Loucy (cell line): ENCODE results near the gene CAPN11.

Experiments
- H2AFZ ChIP-seq: fragments of 200-600 bp; sonication (generic); 2 replicates; pipeline ENCODE4 v1.6.0; 2016; ENCODE audit warnings: antibody characterized with exemption, mild to moderate bottlenecking, low read length, moderate library complexity
- H3F3A ChIP-seq: fragments of 200-600 bp; 2 replicates; pipeline ENCODE4 v1.6.0; 2016; ENCODE audit warnings: antibody characterized with exemption, low read depth, mild to moderate bottlenecking
- H3K27me3 ChIP-seq: fragments of 200-600 bp; sonication (generic); 2 replicates; pipeline ENCODE4 v1.6.1; 2014; ENCODE audit warnings: low read length, mild to moderate bottlenecking; ENCODE audit not compliant: insufficient read depth, poor library complexity, severe bottlenecking
- H3K36me3 ChIP-seq: fragments of 200-600 bp; sonication (generic); 2 replicates; pipeline ENCODE4 v1.6.1; 2016; ENCODE audit warnings: low read length; ENCODE audit not compliant: insufficient read depth
- H3K4me1 ChIP-seq: fragments of 200-600 bp; sonication (generic); 2 replicates; pipeline ENCODE4 v1.5.1; 2014; ENCODE audit warnings: low read length, mild to moderate bottlenecking; ENCODE audit not compliant: insufficient read depth, poor library complexity, severe bottlenecking
- H3K4me2 ChIP-seq: fragments of 200-600 bp; sonication (generic); 2 replicates; pipeline ENCODE4 v1.6.0; 2014; ENCODE audit warnings: antibody characterized with exemption, low read length, low read depth, mild to moderate bottlenecking; ENCODE audit not compliant: poor library complexity, severe bottlenecking
- H3K4me3 ChIP-seq: fragments of 200-600 bp; sonication (generic); 2 replicates; pipeline ENCODE4 v1.5.1; 2014; ENCODE audit warnings: low read length, mild to moderate bottlenecking, mixed read lengths; ENCODE audit not compliant: poor library complexity, severe bottlenecking
- H3K79me2 ChIP-seq: fragments of 200-600 bp; sonication (generic); 2 replicates; pipeline ENCODE4 v1.6.1; 2014; ENCODE audit warnings: low read length; ENCODE audit not compliant: insufficient read depth
- H3K9ac ChIP-seq: fragments of 200-600 bp; sonication (generic); 2 replicates; pipeline ENCODE4 v1.6.0; 2014; ENCODE audit warnings: mild to moderate bottlenecking, low read depth, low read length, moderate library complexity; ENCODE audit not compliant: poor library complexity, severe bottlenecking
- H3K9me2 ChIP-seq: fragments of 200-600 bp; sonication (generic); replicated peaks from 2 replicates; pipeline ENCODE4 v1.6.1; 2016; ENCODE audit warnings: low read depth, low read length, mixed read lengths
- H3K9me3 ChIP-seq: fragments of 200-600 bp; sonication (generic); 2 replicates; pipeline ENCODE4 v1.6.1; 2014; ENCODE audit warnings: mild to moderate bottlenecking, antibody characterized with exemption, low read length, low read depth; ENCODE audit not compliant: insufficient read depth
- H4K20me1 ChIP-seq: fragments of 200-600 bp; sonication (generic); 2 replicates; pipeline ENCODE4 v1.6.0; 2014; ENCODE audit warnings: antibody characterized with exemption, low read length, mild to moderate bottlenecking; ENCODE audit not compliant: insufficient read depth, poor library complexity, severe bottlenecking
- EZH2phosphoT487 ChIP-seq: fragments of 200-600 bp; IDR thresholded peaks from 2 replicates; pipeline ENCODE4 v1.6.1; 2018; ENCODE audit warnings: antibody characterized with exemption, mild to moderate bottlenecking, moderate library complexity, borderline replicate concordance
- TF ChIP-seq, protein P1 (sequence below): fragments of 200-600 bp; sonication (generic); conservative IDR thresholded peaks from 2 replicates; pipeline ENCODE4 v1.5.1; 2014; ENCODE audit warnings: mild to moderate bottlenecking, antibody characterized with exemption, low read length

Gene CAPN11

DNA sequence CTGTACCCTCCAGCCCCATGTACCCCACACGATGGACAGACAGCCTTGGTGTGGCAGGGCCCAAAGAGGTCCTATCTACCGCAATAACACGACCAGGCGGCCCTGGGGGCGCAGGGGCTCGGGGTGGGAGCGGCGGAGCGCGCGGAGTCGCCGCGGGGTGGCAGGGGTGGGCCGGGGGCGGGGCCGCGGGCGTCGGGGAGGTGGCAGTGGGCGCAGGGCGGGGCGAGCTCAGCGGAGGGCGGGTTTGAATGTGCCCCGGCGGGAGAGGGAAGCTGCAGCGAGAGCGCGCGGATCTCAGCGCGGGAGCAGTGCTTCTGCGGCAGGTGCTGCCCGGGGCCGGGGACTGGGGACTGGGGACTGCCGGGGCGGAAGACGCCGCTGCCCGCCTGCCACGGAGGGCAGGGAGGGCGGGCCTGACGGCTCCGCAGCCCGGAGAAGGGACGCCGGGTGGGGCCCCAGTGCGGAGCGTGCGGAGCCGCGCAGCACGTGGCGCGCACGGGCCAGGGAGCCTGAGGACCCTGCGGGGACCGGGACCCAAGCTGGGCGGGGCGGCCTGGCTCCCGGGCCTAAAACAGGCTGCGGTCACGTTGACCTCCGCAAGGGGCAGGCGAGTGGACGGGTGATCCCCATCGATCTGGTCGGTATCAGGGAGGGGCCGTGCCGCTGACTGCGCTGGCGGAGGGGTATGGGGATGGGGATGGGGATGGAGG is 64.9 kb downstream of the CAPN11 start, which contains the start of gene SLC29A1:
Gene SLC29A1, plus strand, starts transcription at position 277 of the 710 bp plus-strand sequence. CDS start 3,719 bp downstream, outside the sequence.
- Histone ChIP-seq H2AFZ (peak within 1 kb of the TSS; percentile 92), H3K9me3 (no peaks in the 10 kb centered on the region)

DNA sequence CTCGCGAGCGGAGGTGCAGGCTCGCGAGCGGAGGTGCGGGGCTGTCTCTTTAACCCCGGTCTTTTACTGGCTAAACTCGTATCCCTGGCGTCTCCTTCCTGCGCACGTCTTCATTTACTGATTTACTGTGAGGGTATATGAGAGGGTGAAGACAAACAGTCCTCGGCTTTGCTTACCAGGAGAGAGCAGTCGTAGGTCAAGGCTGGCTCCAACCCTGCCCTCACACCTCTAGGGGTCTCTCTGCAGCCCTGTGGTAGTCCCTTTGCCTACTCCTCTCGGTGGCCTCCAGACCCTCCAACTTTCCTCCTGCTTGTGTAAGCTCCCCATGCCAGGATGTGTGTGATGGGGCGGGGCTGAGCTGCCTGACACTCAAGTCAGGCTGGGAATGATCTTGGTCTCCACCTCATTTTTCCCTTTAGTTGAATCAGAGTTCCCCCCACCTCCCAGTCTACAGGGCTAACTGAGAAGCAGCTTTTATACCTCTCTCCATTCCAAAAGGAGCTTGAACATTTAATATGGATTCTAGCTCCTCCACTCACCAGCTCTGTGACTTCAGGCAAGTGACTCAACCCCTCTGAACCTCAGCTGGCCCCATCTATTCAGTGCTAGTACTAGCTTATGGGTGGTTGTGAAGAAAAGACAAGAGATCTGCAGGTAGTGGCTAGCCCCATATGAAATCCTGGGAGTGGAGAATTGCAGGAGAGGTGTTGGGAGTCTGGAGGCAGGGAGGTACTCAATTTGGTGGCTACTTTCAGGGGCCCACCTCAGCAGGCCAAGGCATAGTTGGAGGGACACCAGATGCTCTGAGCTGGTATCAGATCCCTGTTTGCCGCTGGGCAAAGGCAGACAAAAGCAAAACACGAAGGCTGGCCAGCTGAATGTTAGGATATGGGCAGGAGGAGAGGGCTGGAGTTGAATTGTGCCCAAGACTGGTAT is 65.7 kb downstream of the CAPN11 start:
- Histone ChIP-seq H3K79me2 (peaks cover 34% of the 10 kb centered on the region), H2AFZ (peak overlapping the region; percentile 92), H3K4me2 (peak overlapping the region; percentile 85), H3K4me3 (peak overlapping the region; percentile 90), H3K9ac (peak overlapping the region; percentile 79), H3K4me1 (peaks cover 44% of the 10 kb centered on the region), H3K27me3 (no peaks in the 10 kb centered on the region), H3F3A (peaks cover 6% of the 10 kb centered on the region; the same call in 1 of the 2 replicates), H3K36me3 (no peaks in the 10 kb centered on the region), H3K9me2 (no peaks in the 10 kb centered on the region), H4K20me1 (no peaks in the 10 kb centered on the region), H3K9me3 (no peaks in the 10 kb centered on the region)
- TF ChIP-seq, protein P1, sequence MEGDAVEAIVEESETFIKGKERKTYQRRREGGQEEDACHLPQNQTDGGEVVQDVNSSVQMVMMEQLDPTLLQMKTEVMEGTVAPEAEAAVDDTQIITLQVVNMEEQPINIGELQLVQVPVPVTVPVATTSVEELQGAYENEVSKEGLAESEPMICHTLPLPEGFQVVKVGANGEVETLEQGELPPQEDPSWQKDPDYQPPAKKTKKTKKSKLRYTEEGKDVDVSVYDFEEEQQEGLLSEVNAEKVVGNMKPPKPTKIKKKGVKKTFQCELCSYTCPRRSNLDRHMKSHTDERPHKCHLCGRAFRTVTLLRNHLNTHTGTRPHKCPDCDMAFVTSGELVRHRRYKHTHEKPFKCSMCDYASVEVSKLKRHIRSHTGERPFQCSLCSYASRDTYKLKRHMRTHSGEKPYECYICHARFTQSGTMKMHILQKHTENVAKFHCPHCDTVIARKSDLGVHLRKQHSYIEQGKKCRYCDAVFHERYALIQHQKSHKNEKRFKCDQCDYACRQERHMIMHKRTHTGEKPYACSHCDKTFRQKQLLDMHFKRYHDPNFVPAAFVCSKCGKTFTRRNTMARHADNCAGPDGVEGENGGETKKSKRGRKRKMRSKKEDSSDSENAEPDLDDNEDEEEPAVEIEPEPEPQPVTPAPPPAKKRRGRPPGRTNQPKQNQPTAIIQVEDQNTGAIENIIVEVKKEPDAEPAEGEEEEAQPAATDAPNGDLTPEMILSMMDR: peak; percentile 52
- TF ChIP-seq EZH2phosphoT487: no peak

More for the DNA sequence above, 64.9 kb downstream of the CAPN11 start, which contains the start of gene SLC29A1:
- TF ChIP-seq EZH2phosphoT487: no peak
- TF ChIP-seq, protein P1: no peak
- Histone ChIP-seq H3K27me3 (no peaks in the 10 kb centered on the region), H3K36me3 (no peaks in the 10 kb centered on the region), H4K20me1 (no peaks in the 10 kb centered on the region), H3F3A (peaks cover 6% of the 10 kb centered on the region; the same call in 1 of the 2 replicates), H3K9me2 (no peaks in the 10 kb centered on the region), H3K4me3 (peak within 1 kb of the TSS; percentile 90), H3K9ac (peak within 1 kb of the TSS; percentile 79), H3K79me2 (peaks cover 34% of the 10 kb centered on the region), H3K4me1 (peaks cover 48% of the 10 kb centered on the region), H3K4me2 (peak within 1 kb of the TSS; percentile 85)

DNA sequence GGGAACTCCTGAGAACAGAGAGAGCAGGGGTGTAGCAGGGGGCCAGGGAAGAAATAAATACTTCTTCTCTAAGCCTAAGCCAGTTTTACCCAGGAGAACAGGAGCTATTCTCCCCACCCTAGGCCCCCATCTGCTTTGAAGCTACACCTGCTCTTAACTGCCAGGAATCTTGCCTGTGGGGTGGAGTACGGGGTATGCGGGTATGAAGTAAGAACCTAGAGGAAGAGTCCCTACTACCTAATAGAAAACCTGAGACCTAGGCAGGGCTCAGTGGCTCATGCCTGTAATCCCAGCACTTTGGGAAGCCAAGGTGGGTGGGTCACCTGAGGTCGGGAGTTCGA is 66.3 kb downstream of the CAPN11 start:
- H3K4me2 ChIP-seq: peak overlapping the region; percentile 85
- H4K20me1 ChIP-seq: no peaks in the 10 kb centered on the region
- H3F3A ChIP-seq: peaks cover 6% of the 10 kb centered on the region; the same call in 1 of the 2 replicates
- H3K27me3 ChIP-seq: no peaks in the 10 kb centered on the region
- H3K4me3 ChIP-seq: peak overlapping the region; percentile 90
- H3K9me3 ChIP-seq: no peaks in the 10 kb centered on the region
- no peaks in the 10 kb centered on the region for H3K36me3 ChIP-seq
- H3K4me1 ChIP-seq: peaks cover 42% of the 10 kb centered on the region
- H3K79me2 ChIP-seq: peaks cover 34% of the 10 kb centered on the region
- no peak overlapping the region for H2AFZ ChIP-seq
- TF ChIP-seq, protein P1: no peak
- no peak for TF ChIP-seq EZH2phosphoT487
- no peaks in the 10 kb centered on the region for H3K9me2 ChIP-seq
- peak overlapping the region; percentile 79 for H3K9ac ChIP-seq
